Ureter (tissue), 1 donor: Measurements from ENCODE around the gene PDE2A. TPM values are rescaled to one million over a fixed set of nuclear protein-coding genes. Genes with fewer than 3 reads are reported as not detected.

Source experiments
- DNase-seq: peaks from one replicate; pipeline ENCODE4 v3.0.0-alpha.2; 2020; ENCODE audit warnings: low spot score
- total RNA-seq: library from RNA; stranded (reverse); gene quantifications from one replicate; pipeline ENCODE4 v1.2.4, GENCODE V29; 2023
- donor health status: DM: yes; HTN: yes; CAD: no.

Gene PDE2A
- total RNA-seq, 1 donor from 2014 or later = 49.6 TPM

DNA sequence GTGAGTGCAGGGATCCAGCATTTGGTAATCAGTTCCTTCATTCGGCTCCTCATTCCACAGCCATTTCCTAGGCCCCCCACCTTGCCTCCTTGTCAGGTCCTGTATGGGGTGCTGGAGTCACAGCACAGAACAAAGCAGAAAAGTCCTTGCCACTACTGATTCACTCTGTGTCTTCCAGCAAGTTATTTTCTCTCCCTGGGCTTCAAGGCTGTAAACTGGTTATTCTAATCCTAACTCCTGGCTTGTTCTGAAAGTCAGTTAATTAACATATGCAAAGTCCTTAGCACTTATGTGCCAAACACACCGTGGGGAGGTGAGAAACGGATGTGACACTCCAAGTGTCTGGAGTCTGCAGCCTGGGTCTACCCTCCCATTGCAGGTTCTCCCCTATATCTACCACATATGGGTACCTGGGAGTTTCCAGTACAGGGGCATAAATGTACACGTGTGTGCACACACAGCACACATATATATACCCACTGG, 30.6 kb upstream of the PDE2A start:
- no peak for DNase-seq

DNA sequence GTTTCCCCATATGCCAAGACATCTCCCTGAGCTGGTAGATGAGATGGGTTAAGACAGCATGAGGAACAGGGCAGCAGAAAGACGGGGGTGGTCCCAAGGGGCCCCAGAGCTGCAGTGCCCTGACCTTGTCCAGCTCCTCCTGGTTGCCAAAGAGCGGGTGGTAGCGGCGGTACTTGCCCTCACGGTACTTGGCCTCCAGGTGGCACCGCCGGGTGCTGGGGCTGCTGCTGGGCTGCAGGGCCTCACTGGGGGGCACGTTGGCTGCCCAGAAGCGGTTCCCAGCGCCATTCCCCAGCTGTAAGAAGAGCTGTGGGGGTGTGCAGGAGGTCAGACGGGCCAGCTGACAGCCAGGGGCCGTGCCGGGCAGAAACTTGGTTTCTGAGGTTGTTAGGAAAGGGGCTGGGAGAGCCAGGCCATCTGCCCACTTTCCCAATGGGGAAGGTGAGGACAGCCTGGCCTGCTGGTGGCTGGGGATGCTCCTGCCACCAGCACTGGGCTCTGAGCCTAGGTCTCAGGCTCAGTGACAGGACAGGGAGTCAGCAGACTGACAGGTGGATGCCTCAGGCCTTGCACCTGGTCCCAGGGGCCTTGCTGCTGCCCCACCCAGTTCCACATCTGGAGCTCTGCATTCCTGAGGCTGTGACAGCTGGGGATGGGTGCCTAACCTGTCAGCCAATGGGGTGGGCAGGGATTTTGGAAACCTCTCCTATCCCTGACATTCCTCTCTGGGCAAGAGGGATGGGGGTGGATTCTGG, 30.0 kb upstream of the PDE2A start:
- no peak for DNase-seq

DNA sequence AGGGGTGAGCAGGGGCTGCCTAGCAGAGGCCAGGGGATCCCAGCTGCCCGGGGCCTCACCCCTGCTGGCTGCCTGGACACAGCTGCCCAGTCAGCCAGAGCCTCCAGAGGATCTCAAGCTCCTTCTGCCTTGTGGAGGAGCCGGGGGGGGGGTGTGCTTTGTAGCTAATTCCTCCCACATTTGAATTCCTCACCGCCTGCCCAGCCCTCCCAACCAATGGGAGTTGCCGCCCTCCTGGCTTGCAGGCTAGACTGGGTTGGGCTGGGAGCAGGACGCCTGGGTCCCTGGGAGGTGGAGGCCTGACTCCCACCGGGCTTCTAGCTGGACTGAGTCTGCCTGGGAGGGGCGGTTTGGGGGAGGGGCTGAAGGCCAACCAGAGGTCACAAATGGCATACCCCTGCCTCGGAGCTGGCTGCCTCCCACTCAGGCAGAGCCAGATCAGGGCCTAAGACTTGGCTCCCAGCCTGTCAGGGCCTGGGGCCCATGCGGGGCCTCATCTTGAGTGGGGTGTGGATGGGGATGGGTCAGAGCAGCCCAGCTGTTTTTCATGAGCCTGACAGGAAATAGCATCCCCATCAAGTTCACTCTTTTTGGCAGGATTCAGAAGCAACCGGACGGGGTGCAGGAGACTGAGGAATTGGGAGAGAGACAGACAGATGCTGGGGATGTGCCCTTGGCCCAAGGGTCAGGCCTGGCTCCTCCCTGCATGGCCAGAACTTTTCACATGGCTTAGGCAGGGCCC, 29.2 kb upstream of the PDE2A start:
- peak; percentile 67 for DNase-seq

DNA sequence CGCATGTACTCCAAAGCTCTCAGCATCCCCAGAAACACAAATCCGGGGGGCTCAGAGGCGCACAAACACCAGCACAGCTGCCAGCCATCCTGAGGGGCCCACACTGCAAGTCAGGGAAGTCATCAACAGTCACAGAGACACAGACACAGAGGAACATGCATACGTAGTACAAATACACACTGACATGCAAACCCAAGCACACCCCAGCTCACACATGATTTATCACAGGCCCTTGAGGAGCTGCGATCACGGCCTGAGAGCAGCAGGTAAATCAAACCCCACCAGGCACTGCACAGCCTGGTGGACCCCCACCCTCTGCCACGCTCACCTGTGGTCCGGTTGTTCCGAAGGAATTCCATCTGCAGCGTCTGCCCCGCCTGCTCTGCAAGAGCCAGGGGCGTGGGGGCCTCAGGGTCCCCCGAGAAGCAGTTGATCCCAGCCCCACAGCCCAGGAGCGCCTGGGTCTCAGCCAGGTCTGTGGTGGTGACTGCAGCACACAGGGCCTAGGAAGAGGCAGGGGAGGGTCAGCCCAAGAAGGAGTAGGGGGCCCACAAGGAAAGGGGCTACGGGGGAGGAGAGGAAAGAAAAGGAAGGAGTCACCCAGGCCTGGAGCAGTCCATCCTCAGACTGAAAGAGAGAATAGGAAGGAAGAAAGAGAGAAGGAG, 28.5 kb upstream of the PDE2A start:
- DNase-seq = no peak

DNA sequence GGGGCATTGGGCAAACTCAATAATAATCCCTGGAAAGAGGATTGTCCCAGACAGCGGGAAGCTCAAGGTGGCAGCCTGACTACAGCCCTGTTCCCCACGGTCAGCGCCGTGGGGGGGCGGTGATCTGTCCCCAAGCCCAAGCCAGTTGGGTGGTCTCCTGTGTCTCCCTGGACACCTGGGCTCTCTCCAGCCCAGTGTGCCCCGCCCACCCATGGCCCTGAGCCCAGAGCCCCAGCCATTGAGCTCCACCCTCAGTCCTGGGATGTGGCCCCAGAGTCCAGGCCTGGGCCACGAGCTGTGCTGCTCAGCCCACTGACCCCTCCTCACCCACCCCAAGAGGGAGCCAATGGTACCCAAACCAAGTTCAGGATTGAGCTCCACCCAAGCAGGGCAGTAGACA, 27.9 kb upstream of the PDE2A start:
- no peak for DNase-seq

DNA sequence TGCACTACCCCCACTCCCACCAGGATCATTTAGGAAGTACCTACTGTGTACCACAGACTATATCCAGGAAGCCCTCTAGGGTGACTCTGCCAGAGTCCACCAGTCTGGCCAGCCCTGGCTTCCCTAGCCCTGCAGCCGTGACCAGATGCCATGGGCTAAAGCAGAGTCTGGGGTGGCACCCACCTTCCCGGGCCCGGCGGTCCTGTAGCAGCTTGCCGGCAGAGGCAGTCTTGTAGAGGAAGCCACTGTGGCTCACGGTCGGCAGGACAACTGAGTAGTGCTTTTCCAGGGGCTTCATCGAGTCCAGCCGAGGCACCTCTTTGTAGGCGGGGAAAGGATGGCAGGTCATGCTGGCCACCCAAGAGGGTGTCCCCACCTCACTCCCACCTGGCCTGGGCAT, 27.2 kb upstream of the PDE2A start:
- no peak for DNase-seq

DNA sequence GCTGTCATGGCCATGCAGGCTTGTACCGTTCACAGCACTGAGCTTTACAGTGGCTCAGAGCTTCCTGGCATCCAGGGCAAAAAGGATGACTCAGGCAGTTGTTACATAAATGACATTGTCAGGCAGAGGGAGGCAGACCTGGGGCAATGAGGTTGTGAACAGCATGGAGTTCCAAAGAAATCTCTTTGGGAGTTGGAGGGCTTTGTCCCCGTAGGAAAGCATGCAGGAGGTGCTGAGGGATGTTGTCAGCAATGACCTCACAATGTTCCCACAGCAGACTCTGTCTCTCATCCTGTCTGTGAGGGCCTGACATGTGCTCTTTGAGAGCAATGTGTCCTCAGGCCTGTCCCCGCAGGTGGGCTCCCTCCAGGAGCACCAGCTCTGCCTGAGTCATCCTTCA, 25.9 kb upstream of the PDE2A start:
- DNase-seq = no peak

DNA sequence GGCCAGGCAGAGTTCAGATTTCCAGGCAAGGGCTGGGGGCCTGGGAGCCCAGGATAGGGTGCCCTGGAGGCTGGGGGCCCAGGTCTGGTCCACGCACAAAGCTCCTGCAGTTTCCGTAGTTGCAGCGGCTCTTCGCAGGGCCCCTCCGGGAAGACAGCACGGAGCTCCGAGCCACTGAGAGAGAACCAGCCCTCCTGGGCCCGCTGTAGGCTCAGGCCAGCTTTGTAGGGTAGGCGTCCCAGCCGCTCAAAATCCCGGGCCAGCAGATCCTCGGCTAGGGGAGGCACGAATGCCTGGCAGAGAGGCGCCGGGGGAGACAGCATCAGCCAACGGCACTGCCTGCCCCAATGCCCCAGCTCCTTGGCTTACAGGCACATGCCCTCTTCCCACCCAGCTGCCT, 23.6 kb upstream of the PDE2A start:
- no peak for DNase-seq

DNA sequence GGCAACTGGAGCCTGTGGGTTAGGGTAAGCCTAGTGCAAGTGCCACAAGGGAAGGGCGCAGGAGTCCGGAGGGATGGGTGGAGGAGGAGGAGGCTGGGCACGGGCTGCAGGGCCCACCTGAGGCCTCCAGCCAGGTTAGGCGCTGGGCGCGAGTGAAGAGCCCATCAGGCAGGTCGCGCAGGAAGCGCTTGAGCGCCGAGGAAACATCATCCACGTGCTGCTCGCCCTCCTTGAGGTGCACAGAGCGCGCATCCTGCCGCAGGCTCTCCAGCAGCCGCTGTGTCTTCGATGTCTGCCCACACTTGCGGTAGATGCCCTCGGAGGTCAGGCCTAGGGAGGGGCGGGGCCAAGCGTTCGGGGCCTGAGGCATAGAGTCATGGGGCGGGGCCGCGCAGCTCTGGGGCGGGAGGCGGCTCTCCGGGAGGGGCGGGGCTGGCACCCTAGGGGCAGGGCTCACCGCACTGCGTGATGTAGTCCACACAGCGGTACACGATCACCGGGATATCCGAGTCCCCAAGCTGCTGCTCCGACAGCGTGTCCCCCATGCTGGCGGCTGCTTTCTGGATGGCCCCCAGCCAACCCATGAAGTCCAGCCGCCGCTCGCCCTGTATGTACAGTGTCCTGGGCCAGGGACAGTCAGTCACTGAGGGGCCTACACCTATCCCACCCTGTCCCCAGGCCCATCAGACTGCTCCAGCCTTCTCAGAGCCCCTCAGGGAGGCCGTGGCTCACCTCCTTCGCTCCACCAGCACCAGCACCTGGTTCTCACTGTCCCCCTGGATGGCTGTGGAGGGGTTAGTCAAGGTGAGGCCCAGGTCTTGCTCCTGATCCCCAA, 22.9 kb upstream of the PDE2A start:
- peak; percentile 64 for DNase-seq

DNA sequence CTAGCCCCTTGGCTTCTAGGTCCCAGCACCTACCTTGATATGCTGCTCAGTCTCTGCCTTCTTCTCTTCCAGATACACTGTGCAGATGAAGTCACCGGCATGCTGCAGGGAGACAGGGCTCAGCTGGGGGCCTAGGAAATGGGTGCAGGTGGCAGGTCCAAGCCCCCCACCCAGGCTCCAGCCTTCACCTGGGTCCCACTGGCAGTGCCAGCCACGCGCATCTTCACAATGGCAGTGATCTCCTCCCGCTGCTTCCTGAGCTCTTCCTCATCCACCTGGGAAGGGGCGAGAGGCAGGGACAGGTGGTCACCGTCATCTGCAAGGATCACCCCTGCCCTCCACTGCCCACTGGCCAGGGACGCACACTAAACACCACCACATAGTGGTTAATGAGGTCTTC, 21.1 kb upstream of the PDE2A start:
- DNase-seq = no peak

DNA sequence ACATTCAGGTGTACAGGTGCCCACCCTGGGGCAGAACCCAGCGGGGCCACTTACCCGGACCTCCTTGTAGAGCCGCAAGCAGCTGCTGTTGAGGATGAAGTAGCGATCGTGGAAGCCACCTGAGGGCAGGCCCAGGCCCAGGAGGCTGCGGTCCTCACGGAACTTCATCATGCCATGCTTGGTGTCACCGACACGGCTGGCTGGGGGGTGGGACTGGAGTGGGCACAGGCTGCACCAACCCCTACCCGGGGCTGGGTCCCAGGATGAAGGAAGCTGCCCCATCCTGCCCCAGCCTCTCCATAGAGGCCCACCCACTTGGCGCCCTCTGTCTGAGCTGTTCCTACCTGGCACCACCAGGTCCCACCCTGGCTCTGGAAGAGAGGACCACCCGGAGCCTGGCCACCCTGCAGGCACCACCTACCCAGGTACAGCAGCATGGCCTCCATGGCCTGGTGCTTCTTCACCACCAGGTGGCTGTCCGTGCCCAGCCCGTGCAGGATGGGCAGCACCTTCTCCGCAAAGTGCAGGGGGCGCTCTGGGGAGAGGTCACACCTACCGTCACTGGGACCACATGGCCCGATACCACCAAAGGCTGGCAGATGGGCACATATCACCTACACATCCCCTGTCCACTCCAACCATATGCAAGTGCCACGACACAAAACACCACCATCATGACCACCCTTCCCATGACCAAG, 19.2 kb upstream of the PDE2A start:
- DNase-seq = no peak

DNA sequence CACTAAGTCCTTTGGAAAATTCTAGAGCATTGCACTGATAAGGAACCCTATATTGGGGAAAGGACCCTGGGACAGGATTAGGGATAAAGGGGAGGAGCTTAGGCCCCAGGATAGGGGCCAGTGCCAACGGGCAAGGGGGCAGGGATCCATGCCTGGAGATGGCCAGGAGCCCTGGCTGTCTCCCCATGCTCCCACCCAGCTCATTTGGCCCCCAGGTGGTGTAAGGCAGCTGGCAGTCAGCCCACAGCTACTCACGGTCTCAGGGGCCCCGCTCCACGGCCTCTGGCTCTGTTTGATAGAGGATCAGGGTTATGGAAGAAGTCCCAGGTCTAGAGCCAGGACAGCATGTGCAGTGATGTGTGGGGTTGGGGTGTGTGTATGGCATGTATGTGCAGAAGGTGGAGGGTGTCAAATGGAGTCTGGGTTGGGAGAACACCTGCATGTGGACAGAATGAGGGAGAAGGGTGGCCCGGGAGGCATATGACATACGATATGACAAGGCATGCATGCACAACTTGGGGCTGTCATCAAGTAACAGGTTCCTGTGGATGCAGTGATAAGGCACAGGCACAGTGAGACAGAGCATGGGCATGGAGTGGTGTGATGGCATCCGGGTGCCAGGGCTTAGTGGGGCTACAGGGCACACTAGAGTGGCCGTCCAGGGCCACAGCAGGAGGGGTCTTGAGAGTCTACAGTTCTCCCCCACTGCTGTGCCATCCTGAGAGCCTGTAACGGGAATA, 18.4 kb upstream of the PDE2A start:
- DNase-seq = no peak

DNA sequence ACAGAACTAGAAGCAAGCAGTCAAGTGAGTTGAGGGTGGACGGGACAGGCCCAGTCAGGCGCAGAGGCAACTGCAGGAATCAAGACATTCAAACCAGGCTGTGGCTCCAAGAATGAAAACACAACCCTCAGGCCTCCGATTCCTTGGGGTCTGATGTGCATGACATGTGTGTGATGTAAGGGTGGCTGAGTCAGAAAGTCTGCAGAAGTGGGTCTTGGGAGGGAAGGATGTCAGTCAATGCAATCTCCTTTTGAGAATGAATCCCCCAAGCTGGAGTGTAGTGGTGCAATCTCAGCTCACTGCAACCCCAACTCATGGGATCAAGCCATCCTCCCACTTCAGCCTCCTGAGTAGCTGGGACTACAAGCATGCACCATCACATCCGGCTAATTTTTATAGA, 15.9 kb upstream of the PDE2A start:
- no peak for DNase-seq

DNA sequence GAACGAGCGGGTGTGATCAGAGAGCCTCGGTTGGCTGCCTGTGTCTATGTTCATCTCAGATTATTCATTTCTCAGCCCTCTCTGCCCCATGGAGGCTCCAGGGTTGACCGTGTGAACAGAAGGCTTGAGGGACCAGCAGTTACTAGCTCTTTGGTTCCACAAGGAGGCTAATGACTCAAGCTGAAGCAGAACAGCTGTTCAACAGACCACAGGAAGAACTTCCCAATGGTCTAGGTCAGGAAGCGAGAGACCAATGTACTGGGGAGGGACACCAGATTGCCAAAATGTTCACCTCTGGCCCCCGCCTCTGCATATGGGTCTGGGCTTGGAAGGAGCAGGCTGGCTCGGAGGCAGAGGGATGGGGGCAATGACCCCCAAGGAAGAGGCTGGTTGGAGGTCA, 14.7 kb upstream of the PDE2A start:
- no peak for DNase-seq

DNA sequence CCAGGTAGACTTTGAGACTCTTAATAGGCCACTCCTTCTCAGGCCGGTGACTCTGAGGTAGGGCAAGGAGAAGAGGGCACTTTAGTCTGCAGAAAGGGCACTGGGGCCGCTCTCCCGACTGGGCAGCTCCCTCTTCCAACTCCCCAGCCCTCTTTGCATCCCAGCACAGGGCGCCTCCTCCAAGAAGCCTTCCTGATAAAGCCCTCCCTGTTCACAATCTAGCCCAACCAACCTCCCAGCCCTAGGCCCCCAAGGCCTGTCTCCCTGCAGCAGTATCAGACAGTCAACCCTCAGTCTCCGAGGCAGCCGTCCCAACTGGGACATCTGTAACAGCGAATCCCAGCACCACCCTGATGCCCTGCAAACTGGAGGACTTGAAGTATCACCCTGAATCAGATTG, 14.3 kb upstream of the PDE2A start:
- DNase-seq = no peak

DNA sequence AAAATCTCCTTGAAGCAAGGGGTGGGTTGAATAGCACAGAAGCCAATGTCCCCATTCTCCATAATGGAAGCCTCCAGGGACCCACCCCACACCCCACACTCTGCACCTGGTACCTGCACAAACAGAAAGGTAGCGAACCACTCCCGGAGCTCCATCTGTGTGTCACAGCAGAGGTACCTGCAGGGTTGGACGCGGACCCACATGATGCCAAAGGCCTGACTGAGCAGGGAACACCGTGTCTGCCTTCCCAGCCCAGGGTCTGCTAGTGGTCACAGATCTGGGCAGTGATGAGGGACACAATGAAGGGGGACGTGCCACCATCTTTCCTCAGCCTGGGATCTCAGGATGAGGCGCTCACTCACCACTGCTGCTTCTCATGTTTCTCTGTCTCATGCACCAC, 13.1 kb upstream of the PDE2A start:
- DNase-seq = no peak

DNA sequence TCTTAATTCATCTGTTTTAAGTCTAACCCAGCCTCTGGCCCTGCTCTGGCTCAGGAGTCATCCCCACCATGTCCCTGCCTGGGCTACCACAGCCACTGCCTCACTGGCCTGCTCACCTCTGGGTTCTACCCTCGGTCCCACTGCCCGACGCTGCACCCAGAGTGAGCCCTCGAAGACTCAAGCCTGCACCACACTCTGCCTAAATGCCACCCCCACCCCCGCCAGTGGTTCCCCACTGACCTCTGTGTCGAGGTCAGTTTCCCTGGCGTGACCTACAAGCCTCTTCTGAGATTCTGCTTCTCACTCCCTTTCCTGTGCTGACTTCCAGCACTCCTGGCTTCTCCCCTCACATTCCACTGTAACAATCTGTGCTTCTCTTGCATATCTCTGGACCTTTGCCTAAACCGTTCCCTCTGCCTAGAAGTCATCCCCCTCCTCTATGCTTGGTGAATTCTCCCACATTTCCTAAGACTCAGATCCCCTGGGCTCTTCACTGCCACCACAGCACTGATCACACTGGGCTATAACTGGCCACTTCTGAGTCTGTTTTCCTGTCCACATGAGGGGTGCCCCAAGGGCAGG, 12.5 kb upstream of the PDE2A start:
- DNase-seq = no peak

DNA sequence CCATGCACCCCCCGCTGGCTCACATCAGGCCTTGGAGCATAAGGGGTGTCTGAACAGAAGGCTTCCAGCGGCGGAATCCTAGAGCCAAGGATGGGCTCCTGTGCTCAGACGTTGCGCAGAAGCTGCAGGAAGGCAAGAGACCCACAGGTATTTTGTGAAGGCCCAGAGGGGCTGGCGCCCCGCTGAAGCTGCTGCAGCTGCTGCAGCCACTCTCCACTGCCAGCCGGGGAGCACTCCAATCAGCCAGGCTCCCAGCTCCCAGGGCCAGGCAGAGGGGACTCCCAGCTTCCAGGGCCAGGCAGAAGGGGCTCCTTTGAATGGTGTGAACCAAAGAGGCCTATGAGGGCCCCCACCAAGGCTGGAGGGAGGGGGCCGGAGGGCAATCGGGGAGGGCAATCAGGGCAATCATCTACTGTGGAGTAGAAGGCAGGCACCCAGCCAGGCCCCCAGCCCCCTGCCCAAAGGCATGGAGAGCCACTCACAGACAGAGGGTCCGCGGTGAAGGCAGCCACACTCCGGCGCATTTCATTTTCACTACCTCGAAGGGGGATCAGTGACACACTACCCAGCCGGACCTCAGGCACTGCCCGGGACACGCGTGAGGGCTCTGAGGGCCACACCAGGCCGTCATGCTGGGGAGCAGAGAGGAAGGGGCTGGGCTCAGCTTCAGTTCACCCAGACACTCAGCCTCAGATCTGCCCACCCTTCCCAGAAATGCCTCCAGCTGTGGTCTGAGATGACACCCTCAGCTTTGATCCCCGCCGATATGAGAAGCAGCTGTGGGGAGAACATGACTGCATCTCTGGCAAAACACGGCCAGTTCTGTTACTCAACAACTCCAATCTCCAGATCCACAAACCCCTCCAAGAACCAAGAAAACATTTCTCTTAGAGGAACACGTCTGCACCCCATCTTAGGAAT, 11.6 kb upstream of the PDE2A start:
- peak; percentile 61 for DNase-seq
